Endothelial cell of umbilical vein (primary cell): ENCODE results near the gene PLOD1. TPM values are rescaled to one million over a fixed set of nuclear protein-coding genes. Genes with fewer than 3 reads are reported as not detected.

Experiments used
- BruUV-seq: library from RNA; stranded (reverse); fragments of 400-500 nt; replicated peaks from 2 replicates; lab custom pipeline; 2021; lab: Mats Ljungman, UMichigan
- CTCF ChIA-PET: fragments of 300-600, 350-600 bp; sonication (Branson Sonifier 250); formaldehyde crosslinking; loops from one replicate; lab custom pipeline; 2021; ENCODE audit warnings: antibody characterized with exemption, inconsistent platforms; lab: Charles Lee
- POLR2A ChIA-PET: fragments of 300-600, 350-600 bp; sonication (Branson Sonifier 250); formaldehyde crosslinking; loops from one replicate; lab custom pipeline; 2021; ENCODE audit warnings: antibody characterized with exemption, inconsistent platforms; lab: Charles Lee
- DNase-seq: peaks from one replicate; pipeline ENCODE4 v3.0.0-alpha.2; 2011; ENCODE audit warnings: low read depth, low spot score
- FAIRE-seq: peaks from 2 replicates; lab custom pipeline; 2011; peaks lifted over from hg19 to GRCh38; lab: Jason Lieb, UNC
- H2AFZ ChIP-seq: 2 replicates; pipeline ENCODE4 v1.6.0; 2012; ENCODE audit warnings: low read depth, low read length, control low read depth, inconsistent platforms
- H3K27ac ChIP-seq: 2 replicates; pipeline ENCODE4 v1.5.1; 2011; ENCODE audit warnings: low read depth, mild to moderate bottlenecking, control low read depth, low read length, moderate library complexity; ENCODE audit not compliant: insufficient read depth
- H3K27me3 ChIP-seq, 2 experiments: 2 replicates each; pipeline versions ENCODE4 v1.6.0 to v1.6.1; 2011; ENCODE audit warnings: low read length in 2 of 2, mixed read lengths in 1 of 2; ENCODE audit not compliant: control insufficient read depth in 2 of 2, insufficient read depth in 2 of 2
- H3K36me3 ChIP-seq, 2 experiments: 2 replicates in 1 of 2; 3 replicates in 1 of 2; pipeline ENCODE4 v1.5.1; 2011; ENCODE audit warnings: low read length in 2 of 2, mild to moderate bottlenecking in 1 of 2, moderate library complexity in 1 of 2; ENCODE audit not compliant: control insufficient read depth in 2 of 2, insufficient read depth in 2 of 2; ENCODE audit errors: extremely low read depth in 1 of 2
- H3K4me1 ChIP-seq: 3 replicates; pipeline ENCODE4 v1.5.1; 2011; ENCODE audit warnings: mild to moderate bottlenecking, low read length; ENCODE audit not compliant: control insufficient read depth, insufficient read depth; ENCODE audit errors: extremely low read depth
- H3K4me2 ChIP-seq: 2 replicates; pipeline ENCODE4 v1.6.1; 2011; ENCODE audit warnings: low read length, control low read depth, mixed read lengths; ENCODE audit not compliant: insufficient read depth
- H3K4me3 ChIP-seq, 3 experiments: fragments of 200-600 bp in 1 of 3; sonication (generic), shearing (Covaris generic) in 1 of 3; replicated peaks in 1 of 3; 2 replicates each; pipeline ENCODE4 v1.5.1; 2011 to 2016; ENCODE audit warnings: control low read depth in 3 of 3, low read length in 3 of 3, mild to moderate bottlenecking in 2 of 3, inconsistent platforms in 1 of 3, low read depth in 1 of 3, moderate library complexity in 1 of 3; ENCODE audit not compliant: insufficient read depth in 1 of 3
- H3K79me2 ChIP-seq: 2 replicates; pipeline ENCODE4 v1.6.0; 2012; ENCODE audit warnings: low read length, inconsistent platforms; ENCODE audit not compliant: control insufficient read depth, insufficient read depth
- H3K9ac ChIP-seq: replicated peaks from 2 replicates; pipeline ENCODE3; 2011; ENCODE audit warnings: low read length, control low read depth; ENCODE audit not compliant: insufficient read depth; ENCODE audit errors: extremely low read depth
- H3K9me1 ChIP-seq: replicated peaks from 3 replicates; pipeline ENCODE4 v1.6.0; 2011; ENCODE audit warnings: mild to moderate bottlenecking, low read length; ENCODE audit not compliant: control insufficient read depth, insufficient read depth; ENCODE audit errors: extremely low read depth
- H3K9me3 ChIP-seq: replicated peaks from 2 replicates; pipeline ENCODE4 v1.5.1; 2012; ENCODE audit warnings: low read length, inconsistent platforms; ENCODE audit not compliant: control insufficient read depth, insufficient read depth
- H4K20me1 ChIP-seq: replicated peaks from 2 replicates; pipeline ENCODE3; 2011; ENCODE audit warnings: mild to moderate bottlenecking, low read length; ENCODE audit not compliant: control insufficient read depth, insufficient read depth; ENCODE audit errors: extremely low read depth
- CTCF ChIP-seq, 2 donors: IDR thresholded peaks; 1 replicate in 1 of 2; 2 replicates in 1 of 2; pipeline ENCODE4 v1.5.1; 2011; ENCODE audit warnings: low read length in 2 of 2, mild to moderate bottlenecking in 2 of 2, moderate library complexity in 2 of 2, control low read depth in 1 of 2, inconsistent platforms in 1 of 2, low read depth in 1 of 2; ENCODE audit not compliant: insufficient read depth in 1 of 2; ENCODE audit errors: extremely low read depth in 1 of 2
- EZH2 ChIP-seq: IDR thresholded peaks from 2 replicates; pipeline ENCODE4 v1.6.1; 2012; ENCODE audit warnings: borderline replicate concordance, low read depth, mild to moderate bottlenecking, moderate library complexity, low read length, inconsistent platforms; ENCODE audit not compliant: severe bottlenecking
- FOS ChIP-seq: IDR thresholded peaks from 2 replicates; pipeline ENCODE4 v1.6.1; 2011; ENCODE audit warnings: mild to moderate bottlenecking, low read length, moderate library complexity, borderline replicate concordance; ENCODE audit not compliant: insufficient read depth
- GATA2 ChIP-seq: IDR thresholded peaks from 2 replicates; pipeline ENCODE4 v1.7.0; 2011; ENCODE audit warnings: low read depth, mild to moderate bottlenecking, moderate library complexity, mixed read lengths, low read length; ENCODE audit not compliant: insufficient read length, insufficient read depth
- JUN ChIP-seq: IDR thresholded peaks from 2 replicates; pipeline ENCODE4 v1.6.1; 2011; ENCODE audit warnings: borderline replicate concordance, low read depth; ENCODE audit not compliant: insufficient read length, insufficient read depth
- MAX ChIP-seq: IDR thresholded peaks from 2 replicates; pipeline ENCODE4 v1.6.1; 2011; ENCODE audit not compliant: insufficient read depth, insufficient read length
- MYC ChIP-seq: IDR thresholded peaks from one replicate; pipeline ENCODE4 v1.6.1; 2011; ENCODE audit warnings: mild to moderate bottlenecking, low read depth, low read length
- POLR2A ChIP-seq: IDR thresholded peaks from 2 replicates; pipeline ENCODE4 v1.6.1; 2012; ENCODE audit warnings: low read depth, mild to moderate bottlenecking, control low read depth, low read length
- POLR2AphosphoS5 ChIP-seq: IDR thresholded peaks from 2 replicates; pipeline ENCODE4 v1.6.1; 2012; ENCODE audit warnings: low read depth, mild to moderate bottlenecking, control low read depth, low read length, moderate library complexity; ENCODE audit not compliant: insufficient read depth
- dilution Hi-C: fragments of 300-500 bp; cut with MboI; formaldehyde crosslinking; loops from one replicate; pipeline ENCODE4 v1.15.0; 2019; ENCODE audit warnings: low sequenced_read_pairs; ENCODE audit not compliant: extremely low pct_ligation_motif_present
- intact Hi-C: fragments of 100-400 bp; cut with micrococcal nuclease; formaldehyde crosslinking; loops from one replicate; pipeline ENCODE4 v1.10.0; 2022
- polyA plus RNA-seq, 4 experiments: library from polyadenylated mRNA; depleted of rRNA in 3 of 4; stranded (reverse) in 3 of 4; unstranded in 1 of 4; fragments of >200 nt; gene quantifications; 2 replicates each; pipeline versions ENCODE4 v1.2.1 to v1.2.3, GENCODE V29; 2011 to 2012; ENCODE audit warnings: missing spikeins in 1 of 4
- total RNA-seq: library from RNA; stranded (reverse); gene quantifications from 2 replicates; pipeline ENCODE4 v1.2.3, GENCODE V29; 2021

PLOD1 gene
- total and polyA plus RNA-seq, 2 donors (not counting 3 experiments of a cell fraction or from before 2014, with no cell fraction given): 260 to 412 TPM

GRCh38 chr1:11920239-11920903, 14.1 kb upstream of the PLOD1 start:
- H3K9me1 ChIP-seq: no peaks in the 10 kb centered on the region
- H3K4me1 ChIP-seq: peaks cover 15% of the 10 kb centered on the region
- H4K20me1 ChIP-seq: no peaks in the 10 kb centered on the region
- TF ChIP-seq FOS: no peak
- TF ChIP-seq JUN: no peak
- TF ChIP-seq EZH2: no peak
- TF ChIP-seq MAX: no peak
- TF ChIP-seq POLR2AphosphoS5: no peak
- no peak for TF ChIP-seq CTCF (IDR thresholded peaks at IDR 0.05; ENCODE audit: extremely low read depth in 1 of 2, insufficient read depth in 1 of 2, low read depth in 1 of 2, low read length in 2 of 2)
- no peak for TF ChIP-seq GATA2
- TF ChIP-seq POLR2A: no peak
- TF ChIP-seq MYC: no peak
- POLR2A ChIA-PET: interaction anchor here (6.5 kb wide), 1 partner anchor 11 kb away, joined by 44 read pairs; no protein-coding TSS in a partner anchor
- intact Hi-C loops (no loop called here), dilution Hi-C loops (no loop called here)
- no peak for DNase-seq
- no peak for FAIRE-seq
- H3K4me3 ChIP-seq: no peak overlapping the region
- no peak overlapping the region for H3K4me2 ChIP-seq
- no TSS peak for BruUV-seq
- H3K27me3 ChIP-seq: no peaks in the 10 kb centered on the region
- peaks cover 31% of the 10 kb centered on the region for H3K79me2 ChIP-seq
- H3K36me3 ChIP-seq: peaks cover 0 to 26% of the 10 kb centered on the region in 2 experiments
- H2AFZ ChIP-seq: no peak overlapping the region
- CTCF ChIA-PET: no interaction called here
- no peaks in the 10 kb centered on the region for H3K9me3 ChIP-seq
- H3K9ac ChIP-seq: no peak overlapping the region
- H3K27ac ChIP-seq: no peak overlapping the region
